ENCODE data around the gene CACYBP.

CACYBP gene

GRCh38 chr1:174999936-175000696 lies at the start of gene CACYBP:
Gene CACYBP (plus strand): TSS chr1:174999947. CDS start chr1:175000181, 234 bp downstream.
- no peak for DNase-seq (ENCODE audit: low read depth, low spot score)

GRCh38 chr1:174953285-174954072 lies 46.3 kb upstream of the CACYBP start:
- DNase-seq (ENCODE audit: low read depth, low spot score), result no peak

GRCh38 chr1:174954073-174954460 lies 45.7 kb upstream of the CACYBP start:
- DNase-seq (ENCODE audit: low read depth, low spot score), result no peak

GRCh38 chr1:174954671-174955669 lies 44.8 kb upstream of the CACYBP start:
- DNase-seq (ENCODE audit: low read depth, low spot score), result no peak

- no peak for DNase-seq (ENCODE audit: low read depth, low spot score)
These were observed 43.7 kb upstream of the CACYBP start for GRCh38 chr1:174956086-174956485.

GRCh38 chr1:174956976-174957375 lies 42.8 kb upstream of the CACYBP start:
- no peak for DNase-seq (ENCODE audit: low read depth, low spot score)

GRCh38 chr1:174957829-174958228 lies 41.9 kb upstream of the CACYBP start:
- DNase-seq (ENCODE audit: low read depth, low spot score), result no peak

- no peak for DNase-seq (ENCODE audit: low read depth, low spot score)
These were observed 41.4 kb upstream of the CACYBP start for GRCh38 chr1:174958396-174958795.

- DNase-seq (ENCODE audit: low read depth, low spot score), result no peak
These were observed 39.4 kb upstream of the CACYBP start for GRCh38 chr1:174960362-174960761.

GRCh38 chr1:174963529-174964125 lies 36.1 kb upstream of the CACYBP start:
- DNase-seq (ENCODE audit: low read depth, low spot score), result no peak

GRCh38 chr1:174964261-174964971 lies 35.3 kb upstream of the CACYBP start:
- no peak for DNase-seq (ENCODE audit: low read depth, low spot score)

GRCh38 chr1:174964972-174965361 lies 34.8 kb upstream of the CACYBP start:
- no peak for DNase-seq (ENCODE audit: low read depth, low spot score)

GRCh38 chr1:174965362-174966007 lies 34.3 kb upstream of the CACYBP start:
- no peak for DNase-seq (ENCODE audit: low read depth, low spot score)

- no peak for DNase-seq (ENCODE audit: low read depth, low spot score)
These were observed 33.7 kb upstream of the CACYBP start for GRCh38 chr1:174966008-174966572.

GRCh38 chr1:174967845-174968705 lies 31.7 kb upstream of the CACYBP start:
- DNase-seq (ENCODE audit: low read depth, low spot score), result no peak

- DNase-seq (ENCODE audit: low read depth, low spot score), result peak; percentile 64
These were observed 30.9 kb upstream of the CACYBP start for GRCh38 chr1:174968750-174969244.

GRCh38 chr1:174969977-174970376 lies 29.8 kb upstream of the CACYBP start:
- DNase-seq (ENCODE audit: low read depth, low spot score), result no peak

GRCh38 chr1:174971466-174971865 lies 28.3 kb upstream of the CACYBP start:
- no peak for DNase-seq (ENCODE audit: low read depth, low spot score)

GRCh38 chr1:174971902-174972301 lies 27.8 kb upstream of the CACYBP start:
- no peak for DNase-seq (ENCODE audit: low read depth, low spot score)
